ENCODE data around the gene MRPL40. TPM values are rescaled to one million over a fixed set of nuclear protein-coding genes. Genes with fewer than 3 reads are reported as not detected.

The MRPL40 gene
- total and polyA plus RNA-seq, 10 of the 15 experiments (the other 5 are each of a cell fraction or from before 2014, with no cell fraction given): 41.2 to 207 (median 69.1) TPM

DNA sequence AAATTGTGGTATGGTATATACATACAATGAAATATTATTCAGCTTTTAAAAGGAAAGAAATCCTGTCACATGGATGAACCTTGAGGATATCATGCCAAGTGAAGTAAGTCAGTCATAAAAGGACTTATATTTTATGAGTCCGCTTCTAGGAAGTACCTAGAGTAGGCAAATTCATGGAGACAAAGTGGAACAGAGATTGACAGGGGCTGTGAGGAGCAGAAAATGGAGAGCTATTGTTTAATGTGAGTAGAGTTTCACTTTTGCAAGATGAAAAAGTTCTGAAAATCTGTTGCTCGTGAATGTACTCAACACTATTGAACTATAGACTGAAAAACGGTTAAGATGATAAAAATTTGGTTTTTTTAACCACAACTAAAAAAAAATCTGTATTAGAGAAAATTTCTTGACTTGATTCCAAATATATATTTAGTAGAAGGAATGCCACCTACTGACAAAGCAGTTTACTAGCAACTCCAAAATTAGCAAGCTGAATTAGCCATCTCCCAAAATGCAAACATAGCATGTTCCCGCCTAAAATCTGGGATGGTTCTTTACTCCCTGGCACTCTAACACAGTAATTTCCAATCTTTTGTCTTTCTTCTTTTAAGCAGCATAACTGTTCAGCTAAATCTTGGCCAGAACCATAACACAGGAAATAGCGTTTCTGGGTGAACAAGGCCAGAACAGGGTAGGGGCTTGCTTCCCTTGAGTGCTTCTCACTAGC lies 45.1 kb downstream of the MRPL40 start (continued):
- TF ChIP-seq, protein P1, sequence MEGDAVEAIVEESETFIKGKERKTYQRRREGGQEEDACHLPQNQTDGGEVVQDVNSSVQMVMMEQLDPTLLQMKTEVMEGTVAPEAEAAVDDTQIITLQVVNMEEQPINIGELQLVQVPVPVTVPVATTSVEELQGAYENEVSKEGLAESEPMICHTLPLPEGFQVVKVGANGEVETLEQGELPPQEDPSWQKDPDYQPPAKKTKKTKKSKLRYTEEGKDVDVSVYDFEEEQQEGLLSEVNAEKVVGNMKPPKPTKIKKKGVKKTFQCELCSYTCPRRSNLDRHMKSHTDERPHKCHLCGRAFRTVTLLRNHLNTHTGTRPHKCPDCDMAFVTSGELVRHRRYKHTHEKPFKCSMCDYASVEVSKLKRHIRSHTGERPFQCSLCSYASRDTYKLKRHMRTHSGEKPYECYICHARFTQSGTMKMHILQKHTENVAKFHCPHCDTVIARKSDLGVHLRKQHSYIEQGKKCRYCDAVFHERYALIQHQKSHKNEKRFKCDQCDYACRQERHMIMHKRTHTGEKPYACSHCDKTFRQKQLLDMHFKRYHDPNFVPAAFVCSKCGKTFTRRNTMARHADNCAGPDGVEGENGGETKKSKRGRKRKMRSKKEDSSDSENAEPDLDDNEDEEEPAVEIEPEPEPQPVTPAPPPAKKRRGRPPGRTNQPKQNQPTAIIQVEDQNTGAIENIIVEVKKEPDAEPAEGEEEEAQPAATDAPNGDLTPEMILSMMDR (IDR thresholded peaks at IDR 0.05 in 2 of 3, conservative IDR thresholded peaks at IDR 0.05 in 1 of 3; ENCODE audit: control insufficient read depth in 2 of 3, extremely low read depth in 1 of 3, insufficient read depth in 1 of 3, low read depth in 3 of 3, low read length in 3 of 3): peak in 2 of 3 experiments; percentile 17 to 53; a peak in 3 of 6 replicates
- no peak for TF ChIP-seq NRF1 (conservative IDR thresholded peaks at IDR 0.05; ENCODE audit: low read depth, low read length)
- no peak for TF ChIP-seq NR2F1 (conservative IDR thresholded peaks at IDR 0.05)
- TF ChIP-seq EGR1 (IDR thresholded peaks at IDR 0.05; ENCODE audit: borderline replicate concordance in 1 of 2, low read depth in 2 of 2, low read length in 2 of 2): no peak

DNA sequence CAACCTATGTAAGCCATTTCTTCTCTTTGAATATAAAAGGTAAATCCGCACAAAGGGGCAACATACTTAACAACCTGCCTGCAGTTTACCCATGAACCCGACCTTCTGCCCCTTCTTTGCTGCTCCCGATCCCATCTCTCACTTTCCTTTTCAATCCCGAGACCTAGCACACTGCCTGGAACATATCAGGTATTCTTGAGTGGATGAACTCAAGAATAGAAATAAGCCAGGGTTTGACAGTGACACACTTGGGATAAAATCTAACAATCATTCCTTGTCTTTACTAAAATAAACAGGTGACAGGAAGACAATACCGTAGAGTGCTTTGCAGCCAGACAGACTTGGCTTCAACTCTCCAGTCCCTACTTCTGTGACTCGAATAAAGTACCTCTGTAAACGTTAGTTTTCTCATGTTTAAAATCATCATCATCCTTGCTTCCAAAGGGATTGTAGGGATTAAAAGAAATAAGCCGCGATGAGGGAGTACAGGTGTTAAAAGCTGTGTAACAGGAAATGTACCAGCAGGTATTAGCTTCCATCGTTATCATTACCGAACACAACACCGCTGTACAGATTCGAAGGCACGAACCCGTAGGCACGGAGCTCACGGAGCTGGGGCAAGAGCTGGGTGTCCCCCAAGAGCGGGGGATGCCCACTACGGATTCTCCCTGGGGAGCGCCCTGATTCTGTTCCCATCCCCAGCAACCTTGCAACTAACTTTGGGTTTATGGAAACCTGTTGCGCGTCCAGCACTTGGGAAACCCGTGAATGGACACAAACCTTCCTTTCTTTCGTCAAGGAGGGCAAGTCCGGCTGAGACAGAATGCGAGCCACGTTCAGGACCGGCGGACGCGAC lies 45.9 kb downstream of the MRPL40 start:
- ChIA-PET CTCF (interaction anchor here (0.7 to 3.2 kb wide), 23 partner anchors 12 to 363 kb away, joined by 3 to 36 read pairs (median 3); partner anchors contain the start of genes ESS2 and SLC25A1), SMC1A (ENCODE audit: uncharacterized antibody, unreplicated experiment) (interaction anchor here (0.6 to 3.8 kb wide), 13 partner anchors 13 to 299 kb away, joined by 3 to 19 read pairs (median 4); partner anchors contain the start of genes HIRA, MRPL40 and SLC25A1), POLR2A (interaction anchor here (0.8 to 1.4 kb wide), 4 partner anchors 46 to 378 kb away, joined by 3 read pairs; partner anchors contain the start of gene HIRA), RAD21 (ENCODE audit: unreplicated experiment) (interaction anchor here (0.8 to 3.6 kb wide), 7 partner anchors 27 to 334 kb away, joined by 3 to 25 read pairs (median 12); partner anchors contain the start of genes ESS2, HIRA, MRPL40 and SLC25A1)
- Histone ChIP-seq H3K27me3 (replicated peaks in 1 of 2; ENCODE audit: control insufficient read depth in 2 of 2, insufficient read depth in 2 of 2, low read length in 1 of 2) (no peaks in the 10 kb centered on the region), H3K9me3 (replicated peaks; ENCODE audit: control insufficient read depth, insufficient read depth, low read length) (no peaks in the 10 kb centered on the region), H3K4me2 (ENCODE audit: control insufficient read depth, insufficient read depth) (peak overlapping the region; percentile 79), H3K79me2 (ENCODE audit: control insufficient read depth, insufficient read depth, low read length) (peaks cover 39% of the 10 kb centered on the region), H3K4me3 (peak overlapping the region; percentile 97), H3K27ac (ENCODE audit: control insufficient read depth, insufficient read depth) (peak overlapping the region; percentile 97), H2AFZ (ENCODE audit: control insufficient read depth, low read depth, low read length) (peak overlapping the region; percentile 97), H4K20me1 (ENCODE audit: control insufficient read depth, insufficient read depth) (no peaks in the 10 kb centered on the region; the same call in 1 of the 2 replicates), H3K9ac (ENCODE audit: control insufficient read depth, insufficient read depth, low read length) (peak overlapping the region; percentile 80), H3K36me3 (ENCODE audit: control insufficient read depth in 2 of 2, insufficient read depth in 2 of 2, low read length in 1 of 2) (peaks cover 9 to 14% of the 10 kb centered on the region in 2 experiments; a peak in 2 of 4 replicates), H3K4me1 (ENCODE audit: control insufficient read depth, insufficient read depth, low read length) (no peaks in the 10 kb centered on the region)
- intact Hi-C loops (cut with micrococcal nuclease; ENCODE audit: unreplicated experiment): loop anchor here (2.0 to 10.0 kb wide), 3 partner anchors 29 to 183 kb away; partner anchors contain the start of gene CLTCL1
- DNase-seq (ENCODE audit: low read depth, low spot score) (no peak), ATAC-seq (no peak), FAIRE-seq (no peak)
- WGBS (ENCODE audit: insufficient coverage, insufficient replicate concordance, low lambda C conversion rate, missing lambda C conversion rate): under 1% methylated on average over 31 of the region's 31 CpGs
- in situ Hi-C loops (cut with MboI): no loop called here
- BruUV-seq (replicated peaks): TSS peak; percentile 61
- TF ChIP-seq SIN3A (IDR thresholded peaks at IDR 0.05; ENCODE audit: low read depth, low read length) (no peak), ZNF384 (IDR thresholded peaks at IDR 0.05; ENCODE audit: borderline replicate concordance, low read depth, low read length) (no peak), NR2F1 (conservative IDR thresholded peaks at IDR 0.05) (no peak), PAX8 (IDR thresholded peaks at IDR 0.05) (no peak), CEBPB (IDR thresholded peaks at IDR 0.05; ENCODE audit: borderline replicate concordance in 1 of 2, low read depth in 2 of 2, low read length in 2 of 2) (no peak), CREM (IDR thresholded peaks at IDR 0.05; ENCODE audit: low read depth) (no peak), TCF3 (IDR thresholded peaks at IDR 0.05; ENCODE audit: borderline replicate concordance, insufficient read depth, low read depth, low read length) (no peak), SREBF1 (IDR thresholded peaks at IDR 0.05; ENCODE audit: low read length) (no peak), SUZ12 (IDR thresholded peaks at IDR 0.05; ENCODE audit: unreplicated experiment) (no peak), SKIL (IDR thresholded peaks at IDR 0.05; ENCODE audit: low read depth, poor library complexity, severe bottlenecking) (no peak)
